Right atrium auricular region (tissue), 2 donors: ENCODE data around the gene NFE2L3. TPM values are rescaled to one million over a fixed set of nuclear protein-coding genes. Genes with fewer than 3 reads are reported as not detected.
"Not testable (repeated sequence)": the region's sequence is repeated elsewhere in the genome, so short reads cannot be mapped to it uniquely, and the experiment has no call there.

Source experiments
- DNase-seq: peaks from one replicate; pipeline ENCODE4 v3.0.0-alpha.2; 2019; ENCODE audit warnings: low spot score
- H3K27ac ChIP-seq, 2 donors: fragments of 200-600 bp; sonication (generic); 1 replicate in 1 of 2; 2 replicates in 1 of 2; pipeline ENCODE4 v1.5.1; 2016 to 2019
- H3K27me3 ChIP-seq, 2 donors: fragments of 200-600 bp; sonication (generic); one replicate each; pipeline versions ENCODE4 v1.5.1 to v1.6.0; 2017 to 2019
- H3K36me3 ChIP-seq: fragments of 200-600 bp; sonication (generic); one replicate; pipeline ENCODE4 v1.5.1; 2016
- H3K4me1 ChIP-seq, 2 donors: fragments of 200-600 bp; sonication (generic); one replicate each; pipeline versions ENCODE4 v1.5.1 to v1.6.0; 2017 to 2019
- H3K4me3 ChIP-seq, 2 donors: fragments of 200-600 bp; sonication (generic); 1 replicate in 1 of 2; 2 replicates in 1 of 2; pipeline ENCODE4 v1.5.1; 2017 to 2019; ENCODE audit warnings: mild to moderate bottlenecking in 1 of 2, moderate library complexity in 1 of 2
- H3K9me3 ChIP-seq, 2 donors: fragments of 200-600 bp; sonication (generic); one replicate each; pipeline ENCODE4 v1.5.1; 2019
- total RNA-seq, 2 donors: library from RNA; depleted of rRNA; stranded (reverse); fragments of >200 nt; gene quantifications; one replicate each; pipeline ENCODE4 v1.1.0, GENCODE V29; 2016
- TF ChIP-seq, protein P1 (sequence below), 2 donors: fragments of 200-600 bp; sonication (generic); IDR thresholded peaks; one replicate each; pipeline ENCODE4 v1.5.1; 2019; ENCODE audit warnings: antibody characterized with exemption in 2 of 2

The NFE2L3 gene
- total RNA-seq, 2 donors from 2014 or later = 0.63 to 1.8 TPM

DNA sequence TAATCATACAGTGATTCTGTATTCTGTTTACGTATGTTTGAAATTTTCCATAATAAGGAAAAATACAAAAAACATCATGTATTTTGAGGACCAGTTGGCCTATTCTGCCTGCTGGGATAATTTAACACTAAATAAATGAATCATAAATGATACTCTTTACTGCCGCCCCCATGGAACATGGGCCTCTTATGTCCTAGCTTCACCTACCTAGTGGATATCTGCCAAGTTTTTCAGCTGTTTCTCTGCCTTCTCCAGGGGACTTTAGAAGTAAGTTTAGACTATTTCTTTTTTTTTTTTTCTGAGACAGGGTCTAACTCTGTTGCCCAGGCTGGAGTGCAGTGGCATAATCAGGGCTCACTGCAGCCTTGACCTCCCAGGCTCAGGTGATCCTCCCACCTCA is 10.4 kb downstream of the NFE2L3 start:
- Histone ChIP-seq H3K36me3 (no peaks in the 10 kb centered on the region), H3K4me3 (no peak overlapping the region), H3K4me1 (no peaks in the 10 kb centered on the region), H3K27me3 (no peaks in the 10 kb centered on the region), H3K9me3 (no peaks in the 10 kb centered on the region), H3K27ac (no peak overlapping the region)
- TF ChIP-seq, protein P1, sequence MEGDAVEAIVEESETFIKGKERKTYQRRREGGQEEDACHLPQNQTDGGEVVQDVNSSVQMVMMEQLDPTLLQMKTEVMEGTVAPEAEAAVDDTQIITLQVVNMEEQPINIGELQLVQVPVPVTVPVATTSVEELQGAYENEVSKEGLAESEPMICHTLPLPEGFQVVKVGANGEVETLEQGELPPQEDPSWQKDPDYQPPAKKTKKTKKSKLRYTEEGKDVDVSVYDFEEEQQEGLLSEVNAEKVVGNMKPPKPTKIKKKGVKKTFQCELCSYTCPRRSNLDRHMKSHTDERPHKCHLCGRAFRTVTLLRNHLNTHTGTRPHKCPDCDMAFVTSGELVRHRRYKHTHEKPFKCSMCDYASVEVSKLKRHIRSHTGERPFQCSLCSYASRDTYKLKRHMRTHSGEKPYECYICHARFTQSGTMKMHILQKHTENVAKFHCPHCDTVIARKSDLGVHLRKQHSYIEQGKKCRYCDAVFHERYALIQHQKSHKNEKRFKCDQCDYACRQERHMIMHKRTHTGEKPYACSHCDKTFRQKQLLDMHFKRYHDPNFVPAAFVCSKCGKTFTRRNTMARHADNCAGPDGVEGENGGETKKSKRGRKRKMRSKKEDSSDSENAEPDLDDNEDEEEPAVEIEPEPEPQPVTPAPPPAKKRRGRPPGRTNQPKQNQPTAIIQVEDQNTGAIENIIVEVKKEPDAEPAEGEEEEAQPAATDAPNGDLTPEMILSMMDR (IDR thresholded peaks at IDR 0.05) = no peak
- no peak for DNase-seq

DNA sequence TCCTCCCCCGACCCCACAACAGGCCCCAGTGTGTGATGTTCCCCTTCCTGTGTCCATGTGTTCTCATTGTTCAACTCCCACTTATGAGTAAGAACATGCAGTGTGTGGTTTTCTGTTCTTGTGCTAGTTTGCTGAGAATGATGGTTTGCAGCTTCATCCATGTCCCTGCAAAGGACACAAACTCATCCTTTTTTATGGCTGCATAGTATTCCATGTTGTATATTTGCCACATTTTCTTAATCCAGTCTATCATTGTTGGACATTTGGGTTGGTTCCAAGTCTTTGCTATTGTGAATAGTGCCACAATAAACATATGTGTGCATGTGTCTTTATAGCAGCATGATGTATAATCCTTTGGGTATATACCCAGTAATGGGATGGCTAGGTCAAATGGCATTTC is 11.8 kb downstream of the NFE2L3 start:
- H3K4me3 ChIP-seq, H3K36me3 ChIP-seq, H3K9me3 ChIP-seq, H3K27me3 ChIP-seq, H3K27ac ChIP-seq, DNase-seq, H3K4me1 ChIP-seq: not testable (repeated sequence)

DNA sequence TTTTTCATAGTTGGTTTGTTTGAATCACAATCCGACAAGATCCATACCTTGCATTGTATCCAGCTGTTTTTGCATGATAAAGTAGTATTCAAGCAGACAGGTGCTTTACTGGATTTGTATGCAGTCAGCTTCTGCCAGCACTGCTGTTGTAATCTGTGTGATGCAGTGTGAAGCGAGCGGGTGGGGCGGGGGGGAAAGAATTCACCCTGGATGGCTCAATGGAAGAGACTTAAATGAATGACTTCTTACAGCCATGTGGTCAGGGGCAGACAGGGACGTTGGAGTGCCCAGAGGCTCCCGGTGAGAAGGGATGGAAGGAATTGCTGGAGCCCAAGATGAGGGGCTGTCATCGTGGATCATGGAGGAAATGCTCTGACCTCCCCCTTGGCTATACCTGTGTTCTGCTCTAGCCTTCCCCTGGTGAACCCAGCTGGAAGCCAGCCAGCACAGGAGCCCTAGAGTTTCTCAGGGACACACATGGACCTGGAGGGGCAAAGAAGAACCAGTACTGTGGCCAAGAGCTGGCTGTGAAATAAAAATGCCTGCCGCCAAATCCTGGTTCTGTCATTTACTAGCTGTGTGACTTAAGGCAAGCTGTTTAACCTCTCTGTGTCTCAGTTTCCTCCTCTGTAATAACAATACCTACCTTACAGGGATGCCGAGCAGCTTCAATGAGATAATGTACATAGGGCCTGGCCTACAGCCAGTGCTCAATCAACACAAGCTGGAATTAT is 14.1 kb downstream of the NFE2L3 start:
- no peaks in the 10 kb centered on the region for H3K9me3 ChIP-seq
- peaks cover 7% of the 10 kb centered on the region for H3K36me3 ChIP-seq
- DNase-seq = no peak
- H3K27me3 ChIP-seq = no peaks in the 10 kb centered on the region
- no peak overlapping the region for H3K27ac ChIP-seq
- no peak overlapping the region for H3K4me3 ChIP-seq
- TF ChIP-seq, protein P1 (IDR thresholded peaks at IDR 0.05) = no peak
- H3K4me1 ChIP-seq = no peaks in the 10 kb centered on the region

DNA sequence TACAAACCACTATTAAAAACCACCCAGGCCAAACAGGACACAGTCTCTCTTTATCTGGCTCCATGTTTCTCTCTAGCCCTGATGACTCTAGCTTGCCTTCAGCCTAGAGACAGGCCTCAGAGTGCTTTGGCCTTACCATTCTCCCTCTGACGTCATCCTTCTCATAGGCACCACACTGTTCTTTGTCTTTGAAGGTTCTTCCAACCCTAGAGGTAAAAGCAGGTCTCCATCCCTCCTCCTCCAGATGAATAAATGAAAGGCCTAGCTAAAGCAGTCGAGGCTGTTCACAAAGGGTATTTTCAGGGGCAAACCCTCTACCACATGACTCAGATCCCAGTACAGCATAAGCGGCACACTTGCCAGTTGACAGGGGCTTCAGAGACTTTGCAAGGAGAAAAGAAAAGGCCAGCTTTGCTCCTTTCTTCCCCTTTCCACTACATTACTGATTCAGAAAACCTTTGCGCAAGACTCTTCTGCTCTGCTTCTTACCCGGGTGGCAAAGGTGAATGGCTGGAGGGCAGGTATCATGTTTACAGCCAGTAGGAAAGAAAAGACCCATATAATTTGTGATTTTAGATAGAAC is 14.8 kb downstream of the NFE2L3 start:
- Histone ChIP-seq H3K27ac (no peak overlapping the region), H3K4me3 (no peak overlapping the region), H3K27me3 (no peaks in the 10 kb centered on the region), H3K9me3 (no peaks in the 10 kb centered on the region), H3K4me1 (no peaks in the 10 kb centered on the region), H3K36me3 (peaks cover 7% of the 10 kb centered on the region)
- DNase-seq = no peak
- TF ChIP-seq, protein P1 (IDR thresholded peaks at IDR 0.05) = no peak

DNA sequence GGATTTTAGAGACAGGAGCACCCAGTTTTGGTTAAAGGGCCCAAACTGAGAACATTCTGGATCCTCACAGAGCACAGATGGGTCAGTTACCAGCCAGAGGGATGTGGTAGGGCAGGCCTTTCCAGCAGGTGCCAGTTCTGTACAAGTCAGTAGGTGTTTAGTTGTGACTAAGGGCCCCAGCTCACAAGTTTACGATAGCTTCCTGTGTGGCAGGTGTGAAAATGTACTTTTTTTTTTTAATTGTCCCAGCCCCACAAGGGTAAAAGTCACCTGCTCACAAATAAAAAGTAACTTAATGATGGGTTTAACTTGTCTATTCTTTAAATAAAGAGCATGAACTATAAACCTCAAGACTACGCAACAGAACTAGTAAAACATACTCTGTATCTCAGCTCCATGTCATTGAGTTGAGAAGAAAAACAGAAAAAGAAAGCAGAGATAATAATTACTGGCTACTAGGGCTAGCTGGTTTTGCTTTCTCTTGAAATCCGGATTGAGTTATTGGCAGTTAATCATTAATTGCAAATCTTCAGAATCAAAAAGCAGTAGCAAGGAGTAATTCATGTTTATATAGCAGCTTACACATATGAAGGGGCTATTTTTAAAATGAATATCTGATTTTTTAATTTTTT is 15.4 kb downstream of the NFE2L3 start:
- Histone ChIP-seq H3K4me1 (no peaks in the 10 kb centered on the region), H3K4me3 (no peak overlapping the region), H3K27ac (no peak overlapping the region), H3K9me3 (no peaks in the 10 kb centered on the region), H3K27me3 (no peaks in the 10 kb centered on the region), H3K36me3 (peaks cover 7% of the 10 kb centered on the region)
- TF ChIP-seq, protein P1 (IDR thresholded peaks at IDR 0.05) = no peak
- no peak for DNase-seq

DNA sequence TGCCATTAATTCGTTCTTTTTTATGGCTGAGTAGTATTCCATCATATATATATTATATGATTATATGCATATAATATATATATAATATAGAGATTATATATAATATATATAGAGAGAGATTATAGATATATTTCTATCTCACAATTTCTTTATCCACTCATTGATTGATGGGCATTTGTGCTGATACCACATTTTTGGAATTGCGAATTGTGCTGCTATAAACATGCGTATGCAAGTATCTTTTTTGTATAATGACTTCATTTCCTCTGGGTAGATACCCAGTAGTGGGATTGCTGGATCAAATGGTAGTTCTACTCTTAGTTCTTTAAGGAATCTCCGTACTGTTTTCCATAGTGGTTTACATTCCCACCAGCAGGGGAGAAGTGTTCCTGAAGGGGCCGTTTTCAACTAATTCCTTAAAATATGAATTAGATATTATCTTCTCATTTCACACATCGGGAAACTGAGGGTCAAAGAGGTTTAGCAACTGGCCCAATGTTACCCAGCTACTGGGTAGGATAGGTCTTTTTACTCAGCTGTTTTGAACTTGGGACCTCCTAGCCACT is 16.5 kb downstream of the NFE2L3 start:
- TF ChIP-seq, protein P1 (IDR thresholded peaks at IDR 0.05) = no peak

More for the DNA sequence above, 16.5 kb downstream of the NFE2L3 start:
- no peaks in the 10 kb centered on the region for H3K4me1 ChIP-seq
- H3K27me3 ChIP-seq = no peaks in the 10 kb centered on the region
- no peak for DNase-seq
- peaks cover 7% of the 10 kb centered on the region for H3K36me3 ChIP-seq
- H3K9me3 ChIP-seq = no peaks in the 10 kb centered on the region
- H3K4me3 ChIP-seq = no peak overlapping the region
- no peak overlapping the region for H3K27ac ChIP-seq
